GM23338 (cell line): ENCODE results near the gene TAS2R14.

Experiments
- CREB1 ChIP-seq: fragments of 250-450 bp; sonication (Bioruptor Pico); IDR thresholded peaks from 2 replicates; pipeline ENCODE4 v1.5.0; 2020; ENCODE audit warnings: low read depth, mild to moderate bottlenecking, moderate library complexity
- CTCF ChIP-seq, 2 experiments: fragments of 200-600 bp in 1 of 2; sonication (generic) in 1 of 2; conservative IDR thresholded peaks; 2 replicates each; pipeline versions ENCODE4 v1.5.1 to v1.6.1; 2016 to 2017; ENCODE audit warnings: antibody characterized with exemption in 2 of 2, low read depth in 2 of 2, mild to moderate bottlenecking in 2 of 2, moderate library complexity in 1 of 2
- ETS1 ChIP-seq: IDR thresholded peaks from 2 replicates; pipeline ENCODE4 v1.6.1; 2016; ENCODE audit warnings: antibody characterized with exemption
- EZH2 ChIP-seq: fragments of 200-600 bp; sonication (generic); IDR thresholded peaks from one replicate; pipeline ENCODE4 v1.8.0; 2017; ENCODE audit warnings: antibody characterized with exemption, mild to moderate bottlenecking, low read depth; ENCODE audit not compliant: unreplicated experiment
- EZH2phosphoT487 ChIP-seq: fragments of 200-600 bp; sonication (generic); IDR thresholded peaks from one replicate; pipeline ENCODE4 v1.8.1; 2018; ENCODE audit warnings: antibody characterized with exemption; ENCODE audit not compliant: unreplicated experiment
- JUNB ChIP-seq: IDR thresholded peaks from one replicate; pipeline ENCODE4 v1.6.1; 2016; ENCODE audit warnings: antibody characterized with exemption; ENCODE audit not compliant: unreplicated experiment
- NANOG ChIP-seq: IDR thresholded peaks from 2 replicates; pipeline ENCODE4 v1.6.1; 2016; ENCODE audit warnings: antibody characterized with exemption, borderline replicate concordance
- POLR2AphosphoS5 ChIP-seq: IDR thresholded peaks from 2 replicates; pipeline ENCODE4 v1.6.1; 2016; ENCODE audit warnings: antibody characterized with exemption, low read depth
- REST ChIP-seq: IDR thresholded peaks from one replicate; pipeline ENCODE4 v1.6.1; 2018; ENCODE audit warnings: antibody characterized with exemption; ENCODE audit not compliant: unreplicated experiment
- STAT1 ChIP-seq: IDR thresholded peaks from one replicate; pipeline ENCODE4 v1.6.1; 2016; ENCODE audit warnings: antibody characterized with exemption; ENCODE audit not compliant: unreplicated experiment
- ZNF114 ChIP-seq: fragments of 250-450 bp; sonication (Bioruptor Pico); IDR thresholded peaks from 2 replicates; pipeline ENCODE4 v1.5.0; 2020; ENCODE audit warnings: mild to moderate bottlenecking, moderate library complexity
- ZNF331 ChIP-seq: fragments of 250-450 bp; sonication (Bioruptor Pico); IDR thresholded peaks from 2 replicates; pipeline ENCODE4 v1.5.0; 2020; ENCODE audit warnings: low read depth, mild to moderate bottlenecking, moderate library complexity
- ZNF462 ChIP-seq: fragments of 250-450 bp; sonication (Bioruptor Pico); IDR thresholded peaks from 2 replicates; pipeline ENCODE4 v1.5.0; 2020; ENCODE audit warnings: mild to moderate bottlenecking, moderate library complexity

- TF ChIP-seq CREB1 (CRISPR knock-in tag) (no peak), CTCF (conservative IDR thresholded peaks at IDR 0.05; ENCODE audit: low read depth in 2 of 2) (no peak), POLR2AphosphoS5 (no peak), EZH2 (no peak), STAT1 (no peak), REST (no peak), ZNF114 (no peak), NANOG (no peak), EZH2phosphoT487 (no peak), ETS1 (no peak), JUNB (no peak), ZNF331 (CRISPR knock-in tag) (no peak), ZNF462 (CRISPR knock-in tag) (no peak)
Measured at GRCh38 chr12:10928746-10929286, 10.2 kb downstream of the TAS2R14 start, which contains the start of gene PRH2.
